C1 segment of cervical spinal cord (tissue), 14 donors: ENCODE measurements around the gene CARD11.
"Not testable (repeated sequence)": the region's sequence is repeated elsewhere in the genome, so short reads cannot be mapped to it uniquely, and the experiment has no call there.

Experiments used
- DNase-seq, 14 donors: peaks; one replicate each; lab custom pipeline; 2025; lab: John Stamatoyannopoulos, UW

The CARD11 gene

GRCh38 chr7:2965745-2966270 lies 77.9 kb downstream of the CARD11 start:
- DNase-seq = no peak

GRCh38 chr7:2965301-2965700 lies 78.4 kb downstream of the CARD11 start:
- no peak for DNase-seq

GRCh38 chr7:2964208-2964607 lies 79.5 kb downstream of the CARD11 start:
- no peak for DNase-seq

- DNase-seq = no peak
These were observed 80.8 kb downstream of the CARD11 start for GRCh38 chr7:2962865-2963264.

- no peak for DNase-seq
These were observed 83.7 kb downstream of the CARD11 start for GRCh38 chr7:2959828-2960599.

GRCh38 chr7:2959103-2959680 lies 84.5 kb downstream of the CARD11 start:
- DNase-seq = no peak

GRCh38 chr7:2958416-2959102 lies 85.1 kb downstream of the CARD11 start:
- no peak for DNase-seq

GRCh38 chr7:2957369-2957727 lies 86.3 kb downstream of the CARD11 start:
- DNase-seq = not testable (repeated sequence)

GRCh38 chr7:2956526-2957368 lies 86.9 kb downstream of the CARD11 start:
- DNase-seq = no peak

GRCh38 chr7:2956076-2956475 lies 87.6 kb downstream of the CARD11 start:
- no peak for DNase-seq

- DNase-seq = no peak
These were observed 88.4 kb downstream of the CARD11 start for GRCh38 chr7:2955269-2955668.

GRCh38 chr7:2954433-2954853 lies 89.2 kb downstream of the CARD11 start:
- DNase-seq = no peak

GRCh38 chr7:2953588-2954407 lies 89.9 kb downstream of the CARD11 start:
- DNase-seq = no peak

GRCh38 chr7:2953099-2953498 lies 90.6 kb downstream of the CARD11 start:
- DNase-seq = no peak

GRCh38 chr7:2952316-2952715 lies 91.4 kb downstream of the CARD11 start:
- DNase-seq = no peak

GRCh38 chr7:2950578-2950977 lies 93.1 kb downstream of the CARD11 start:
- DNase-seq = no peak

- no peak for DNase-seq
These were observed 94.9 kb downstream of the CARD11 start for GRCh38 chr7:2948749-2949148.

GRCh38 chr7:2947058-2947780 lies 96.4 kb downstream of the CARD11 start:
- no peak for DNase-seq

GRCh38 chr7:2945171-2945570 lies 98.5 kb downstream of the CARD11 start:
- DNase-seq = no peak

- DNase-seq = no peak
These were observed 98.9 kb downstream of the CARD11 start for GRCh38 chr7:2944739-2945138.
